Femur (tissue), 1 donor: Measurements from ENCODE around the gene CGA.
"Not testable (repeated sequence)": the region's sequence is repeated elsewhere in the genome, so short reads cannot be mapped to it uniquely, and the experiment has no call there.

Source experiments
- DNase-seq: peaks from one replicate; pipeline ENCODE4 v3.0.0-alpha.2; 2017

The CGA gene

GRCh38 chr6:87095087-87095509, at the start of gene CGA:
CGA (minus strand) TSS chr6:87095106; CDS start chr6:87088200, 6,906 bp downstream.
- no peak for DNase-seq

DNA sequence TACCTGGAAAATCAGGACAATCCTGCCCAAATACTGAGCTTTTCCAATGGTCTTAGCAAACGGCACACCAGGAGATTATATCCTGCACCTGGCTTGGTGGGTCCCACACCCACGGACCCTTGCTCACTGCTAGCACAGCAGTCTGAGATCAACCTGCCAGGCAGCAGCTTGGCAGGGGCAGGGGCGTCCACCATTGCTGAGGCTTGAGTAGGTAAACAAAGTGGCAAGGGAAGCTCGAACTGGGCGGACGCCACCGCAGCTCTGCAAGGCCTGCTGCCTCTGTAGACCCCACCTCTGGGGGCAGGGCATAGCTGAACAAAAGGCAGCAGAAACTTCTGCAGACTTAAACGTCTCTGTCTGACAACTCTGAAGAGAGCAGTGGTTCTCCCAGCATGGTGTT, 45.0 kb upstream of the CGA start:
- DNase-seq = not testable (repeated sequence)

GRCh38 chr6:87139236-87139635, 44.3 kb upstream of the CGA start:
- no peak for DNase-seq

- no peak for DNase-seq
These were observed 42.1 kb upstream of the CGA start for GRCh38 chr6:87136963-87137362.

DNA sequence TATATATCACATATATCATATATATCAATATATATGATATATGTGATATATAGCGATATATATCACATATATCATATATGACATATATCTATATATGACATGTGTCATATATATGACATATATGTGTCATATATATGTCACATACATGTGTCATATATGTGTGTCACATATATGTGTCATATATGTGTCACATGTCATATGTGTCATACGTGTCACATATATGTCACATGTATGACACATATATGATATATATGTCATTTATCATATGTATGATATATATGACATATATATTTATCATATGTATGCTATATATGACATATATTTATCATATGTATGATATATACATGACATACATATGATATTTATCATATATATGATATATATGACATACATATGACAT, 32.8 kb upstream of the CGA start:
- no peak for DNase-seq

- DNase-seq = no peak
These were observed 31.6 kb upstream of the CGA start for GRCh38 chr6:87126501-87126900.

DNA sequence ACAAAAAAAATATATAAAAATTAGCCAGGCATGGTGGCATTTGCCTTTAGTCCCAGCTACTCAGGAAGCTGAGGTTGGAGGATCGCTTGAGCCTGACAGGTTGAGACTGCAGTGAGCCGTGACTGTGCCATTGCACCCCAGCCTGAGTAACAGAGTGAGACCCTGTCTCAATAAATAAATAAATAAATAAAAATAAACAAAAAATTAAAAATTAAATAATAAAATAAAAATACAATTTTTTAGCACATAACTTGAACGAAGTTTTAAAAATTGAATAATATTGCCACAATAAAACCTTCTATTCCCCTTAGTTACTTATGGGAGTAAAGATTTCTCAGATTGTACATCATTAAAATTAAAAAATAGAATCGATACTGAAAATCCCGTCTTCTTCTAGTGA, 29.2 kb upstream of the CGA start:
- DNase-seq = no peak

- no peak for DNase-seq
These were observed 27.6 kb upstream of the CGA start for GRCh38 chr6:87122477-87122876.

- DNase-seq = no peak
These were observed 23.1 kb upstream of the CGA start for GRCh38 chr6:87118054-87118453.

DNA sequence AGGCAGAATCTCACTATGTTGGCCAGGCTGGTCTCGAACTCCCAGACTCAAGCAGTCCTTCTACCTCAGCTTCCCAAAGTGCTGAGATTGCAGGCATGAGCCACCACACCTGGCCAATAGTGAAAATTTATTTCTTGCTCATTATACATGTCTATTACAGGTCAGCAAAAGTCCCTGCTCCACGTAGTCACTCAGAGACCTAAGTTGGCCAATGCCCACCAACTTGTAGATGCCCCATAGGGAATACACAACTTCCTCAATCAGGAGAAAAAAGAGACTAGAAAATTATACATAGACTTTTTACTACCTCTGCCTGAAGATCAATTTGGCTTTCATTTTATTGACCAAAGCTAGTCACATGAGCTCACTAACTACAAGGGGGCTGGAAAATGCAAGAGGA, 22.0 kb upstream of the CGA start:
- no peak for DNase-seq

DNA sequence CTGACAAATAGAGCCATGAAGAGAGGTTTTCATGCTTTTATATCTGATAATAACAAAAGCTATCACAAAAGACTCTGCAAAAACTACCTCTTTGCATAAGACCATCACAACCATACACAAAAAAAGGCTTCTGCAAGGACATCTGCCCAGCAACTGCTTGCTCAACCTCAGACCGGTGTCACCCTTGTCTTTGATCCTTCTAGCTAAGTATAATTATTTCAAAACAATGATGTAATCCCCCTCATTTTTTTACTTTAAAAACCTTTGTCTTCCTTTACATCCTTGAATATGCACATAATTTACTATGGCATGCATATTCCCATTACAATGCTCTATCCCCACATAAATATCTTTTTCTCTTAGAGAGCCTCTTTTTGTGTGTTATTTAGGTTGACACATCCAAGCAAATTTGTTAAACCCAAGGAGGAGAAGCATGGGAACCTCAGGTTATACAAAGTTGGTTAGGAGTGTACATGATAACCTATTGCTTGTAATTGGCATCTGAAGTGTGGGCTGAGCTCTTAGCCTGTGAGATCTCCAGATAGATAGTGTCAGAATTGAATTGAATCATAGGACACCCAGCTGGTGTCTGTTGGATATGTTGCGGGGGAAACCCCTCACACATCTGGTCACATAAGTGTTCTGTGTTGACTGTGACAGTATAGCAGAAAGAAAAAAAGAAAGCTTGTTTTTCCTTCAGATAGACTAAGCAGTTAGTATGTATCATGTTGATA, 20.7 kb upstream of the CGA start:
- no peak for DNase-seq

GRCh38 chr6:87110636-87111035, 15.7 kb upstream of the CGA start:
- no peak for DNase-seq

GRCh38 chr6:87105823-87106222, 10.9 kb upstream of the CGA start:
- no peak for DNase-seq

GRCh38 chr6:87104667-87105066, 9.8 kb upstream of the CGA start:
- DNase-seq = no peak

DNA sequence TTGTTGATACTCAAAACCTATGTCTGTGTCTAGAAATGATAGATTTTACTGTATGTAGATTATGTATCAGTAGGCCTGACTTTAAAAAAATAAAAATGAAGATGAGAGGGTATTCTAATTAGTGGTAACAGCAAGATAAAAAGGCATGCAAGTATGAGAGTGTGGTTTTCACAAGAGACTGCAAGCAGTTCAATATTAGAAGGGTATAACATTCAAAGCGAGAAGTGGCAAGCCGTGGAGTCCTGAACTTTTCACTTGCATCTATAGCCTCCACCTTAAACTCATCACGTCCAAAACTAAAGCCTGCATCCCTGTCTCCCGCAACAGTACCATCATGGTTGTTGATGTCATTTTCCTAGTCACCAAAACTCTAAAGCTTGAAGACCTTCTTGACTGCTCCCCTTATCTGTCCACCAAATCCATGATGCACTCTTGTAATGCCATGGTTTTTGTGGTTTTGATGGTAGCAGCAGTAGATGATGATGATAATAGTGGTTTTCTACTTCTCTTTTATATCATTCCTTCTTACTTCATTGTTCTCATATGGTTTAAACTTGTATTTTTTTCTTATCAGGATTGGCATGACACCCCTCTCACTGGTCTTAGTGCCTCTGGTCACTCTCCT, 9.2 kb upstream of the CGA start:
- no peak for DNase-seq

DNA sequence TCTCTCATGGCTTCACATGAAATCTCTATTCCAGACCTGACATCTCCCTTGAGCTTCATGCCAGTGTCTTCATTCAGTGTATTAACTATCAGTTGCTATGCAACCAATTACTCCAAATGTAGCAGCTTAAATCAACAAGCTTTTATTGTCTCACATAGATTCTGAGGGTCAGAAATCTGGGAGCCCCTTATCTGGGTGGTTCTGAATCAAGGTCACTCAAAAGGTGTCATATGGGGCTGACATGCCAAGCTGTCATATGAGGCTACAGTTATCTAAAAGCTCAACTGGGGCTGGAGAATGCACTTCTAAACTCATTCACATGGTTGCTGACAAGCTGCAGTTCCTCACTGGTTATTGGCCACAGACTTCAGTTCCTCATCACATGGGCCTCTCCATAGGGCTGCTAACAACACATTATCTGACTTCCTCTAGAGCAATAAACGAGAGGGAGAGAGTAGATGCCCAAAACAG, 7.3 kb upstream of the CGA start:
- no peak for DNase-seq

DNA sequence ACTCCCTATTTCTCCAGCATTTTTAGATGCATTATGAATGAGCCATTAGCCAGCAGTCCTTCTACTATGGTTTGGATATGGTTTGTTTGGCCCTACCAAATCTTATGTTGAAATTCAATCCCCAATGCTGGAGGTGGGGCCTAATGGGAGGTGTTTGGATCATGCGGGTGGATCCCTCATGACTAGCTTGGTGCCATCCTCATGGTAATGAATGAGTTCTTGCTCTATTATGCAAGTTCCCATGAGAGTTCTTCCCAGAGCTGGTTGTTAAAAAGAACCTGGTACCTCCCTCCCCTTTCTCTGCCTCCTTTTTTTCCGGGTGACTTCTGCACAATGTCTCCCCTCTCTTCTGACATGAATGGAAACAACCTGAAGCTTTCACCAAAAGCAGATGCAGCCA, 6.2 kb upstream of the CGA start:
- DNase-seq = no peak

- no peak for DNase-seq
These were observed 5.3 kb upstream of the CGA start for GRCh38 chr6:87100216-87100615.

- DNase-seq = no peak
These were observed 4.6 kb upstream of the CGA start for GRCh38 chr6:87099472-87099871.

GRCh38 chr6:87094576-87094975, 330 bp downstream of the CGA start:
- DNase-seq = no peak

DNA sequence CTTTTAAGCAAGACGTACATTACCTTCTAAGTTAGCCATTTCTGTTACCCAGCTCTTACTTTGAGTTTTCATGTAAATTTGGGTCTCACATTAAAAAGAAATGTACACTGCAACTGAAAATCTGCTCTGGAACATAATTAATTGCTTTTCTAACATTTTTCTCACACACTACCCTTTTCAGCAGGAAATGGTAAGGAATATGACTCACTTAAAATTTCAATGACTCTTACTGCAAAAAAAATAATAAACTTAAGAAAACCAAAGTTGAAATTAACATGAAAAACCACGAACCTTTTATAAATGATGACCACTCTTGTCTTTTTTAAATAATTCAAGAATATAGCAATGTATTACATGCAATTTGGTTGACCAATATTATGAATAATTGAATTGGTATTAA, 1.3 kb downstream of the CGA start:
- DNase-seq = no peak

DNA sequence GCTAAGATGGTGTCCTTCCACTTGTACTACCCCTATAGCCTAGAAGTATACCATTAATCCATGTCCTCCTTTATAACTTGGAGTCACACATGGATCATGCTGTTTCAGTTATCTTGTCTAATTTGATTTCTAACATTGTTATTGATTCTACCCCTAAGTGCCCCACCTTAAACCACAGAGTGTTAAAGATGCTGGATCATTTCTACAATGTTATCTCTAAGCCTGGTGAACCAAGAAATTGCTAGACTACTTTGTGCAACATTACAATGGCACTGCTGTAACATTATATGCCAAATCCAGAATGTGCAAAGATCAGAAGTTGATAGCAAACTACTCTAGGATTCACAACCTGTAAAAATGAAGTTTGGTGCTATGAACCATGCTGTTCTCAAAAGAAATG, 1.7 kb downstream of the CGA start:
- no peak for DNase-seq

DNA sequence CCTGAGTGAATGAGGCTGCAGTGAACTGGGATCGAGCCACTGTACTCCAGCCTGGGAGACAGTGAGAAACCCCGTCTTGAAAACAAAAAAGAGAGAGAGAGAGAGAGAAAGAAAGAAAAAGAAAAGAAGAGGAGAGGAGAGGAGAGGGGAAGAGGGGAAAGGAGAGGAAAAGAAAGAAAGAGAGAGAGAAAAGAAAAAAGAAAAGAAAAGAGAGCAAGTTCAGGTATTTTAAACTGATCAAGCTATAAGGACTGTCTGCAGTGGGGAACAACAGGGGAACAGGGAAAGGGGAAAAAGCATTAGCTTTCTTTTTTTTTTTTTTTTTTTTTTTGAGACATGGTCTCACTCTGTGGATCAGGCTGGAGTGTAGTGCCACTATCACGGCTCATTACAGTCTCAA, 2.5 kb downstream of the CGA start:
- DNase-seq = no peak

- no peak for DNase-seq
These were observed 5.8 kb downstream of the CGA start for GRCh38 chr6:87089135-87089534.

DNA sequence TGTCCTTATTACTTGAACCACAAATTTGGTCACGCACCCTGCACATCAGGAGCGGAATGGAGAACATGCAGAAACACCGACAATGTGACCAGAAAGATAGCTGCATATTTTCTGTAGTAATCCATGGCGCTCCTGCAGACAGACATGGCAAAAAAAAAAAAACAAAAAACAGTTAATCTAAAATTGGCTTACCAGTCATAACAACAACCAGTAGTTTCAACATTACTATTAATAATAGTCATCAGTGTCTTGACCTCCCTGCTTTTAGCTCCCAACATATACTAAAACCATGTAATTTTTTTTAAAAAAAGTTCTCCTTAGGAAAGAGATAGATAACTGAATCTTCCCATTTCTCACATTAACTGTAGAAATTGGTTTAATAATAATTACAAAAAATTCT, 6.8 kb downstream of the CGA start:
- no peak for DNase-seq
